Measurements from ENCODE around the gene TACC3. TPM values are rescaled to one million over a fixed set of nuclear protein-coding genes. Genes with fewer than 3 reads are reported as not detected.

TACC3 gene
- total RNA-seq, 2 experiments from 2014 or later: 213 TPM

DNA sequence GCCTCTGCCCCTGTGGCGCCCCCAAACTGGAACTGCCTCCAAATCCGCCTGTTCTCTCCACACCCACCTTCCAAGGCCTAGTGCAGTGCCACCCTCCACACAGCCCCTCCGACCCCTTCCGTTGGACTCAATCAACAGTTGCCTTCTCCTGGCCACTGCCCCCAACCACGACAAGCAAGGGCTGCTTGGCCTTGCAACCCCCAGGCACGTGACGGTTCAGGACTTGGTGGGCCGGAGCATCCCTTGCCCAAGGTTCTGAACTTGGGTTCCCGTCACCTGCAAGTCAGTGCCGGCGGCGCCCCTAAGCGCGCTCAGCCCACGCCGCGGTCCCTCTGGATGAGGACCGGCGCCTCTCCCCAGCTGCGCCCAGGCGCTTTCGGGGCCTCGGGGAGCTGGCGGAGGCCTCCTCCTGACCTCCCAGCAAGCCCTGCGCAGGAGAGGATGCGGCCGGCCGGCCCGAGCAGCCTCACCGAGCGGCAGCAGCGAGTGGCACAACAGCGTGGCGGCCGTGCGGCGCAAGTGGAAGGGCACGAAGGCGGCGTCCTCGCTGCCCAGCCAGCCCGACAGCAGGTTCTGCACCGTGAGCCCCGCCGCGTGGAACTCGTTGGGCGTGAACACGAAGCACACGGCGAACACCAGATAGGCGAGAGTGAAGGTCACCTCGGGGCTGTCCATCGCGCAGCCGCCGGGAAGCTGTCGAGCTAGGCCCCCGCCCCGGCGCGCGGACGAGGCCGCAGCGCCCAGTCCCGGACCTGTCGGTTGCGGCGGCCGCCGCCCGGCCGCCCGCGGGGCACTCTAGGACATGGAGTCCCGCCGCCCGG lies 948 bp upstream of the TACC3 start:
- Mint-ChIP-seq H3K4me1 (peaks cover 62% of the 10 kb centered on the region), H3K27me3 (no peaks in the 10 kb centered on the region), H3K36me3 (ENCODE audit: low read depth) (peaks cover 50% of the 10 kb centered on the region), H3K9me3 (no peaks in the 10 kb centered on the region), H3K4me3 (peak overlapping the region; percentile 86), H3K27ac (peak overlapping the region; percentile 92)
- POLR2A ChIA-PET: interaction anchor here (0.6 to 13.8 kb wide), 14 partner anchors 10 to 696 kb away, joined by 3 to 371 read pairs (median 5); partner anchors contain the start of genes HAUS3, LETM1, NELFA and NSD2
- DNase-seq: peak; percentile 66
- CTCF ChIA-PET: interaction anchor here (1.0 to 10.2 kb wide), 6 partner anchors 8 to 27 kb away, joined by 3 to 122 read pairs (median 4); partner anchors contain the start of gene SLBP

DNA sequence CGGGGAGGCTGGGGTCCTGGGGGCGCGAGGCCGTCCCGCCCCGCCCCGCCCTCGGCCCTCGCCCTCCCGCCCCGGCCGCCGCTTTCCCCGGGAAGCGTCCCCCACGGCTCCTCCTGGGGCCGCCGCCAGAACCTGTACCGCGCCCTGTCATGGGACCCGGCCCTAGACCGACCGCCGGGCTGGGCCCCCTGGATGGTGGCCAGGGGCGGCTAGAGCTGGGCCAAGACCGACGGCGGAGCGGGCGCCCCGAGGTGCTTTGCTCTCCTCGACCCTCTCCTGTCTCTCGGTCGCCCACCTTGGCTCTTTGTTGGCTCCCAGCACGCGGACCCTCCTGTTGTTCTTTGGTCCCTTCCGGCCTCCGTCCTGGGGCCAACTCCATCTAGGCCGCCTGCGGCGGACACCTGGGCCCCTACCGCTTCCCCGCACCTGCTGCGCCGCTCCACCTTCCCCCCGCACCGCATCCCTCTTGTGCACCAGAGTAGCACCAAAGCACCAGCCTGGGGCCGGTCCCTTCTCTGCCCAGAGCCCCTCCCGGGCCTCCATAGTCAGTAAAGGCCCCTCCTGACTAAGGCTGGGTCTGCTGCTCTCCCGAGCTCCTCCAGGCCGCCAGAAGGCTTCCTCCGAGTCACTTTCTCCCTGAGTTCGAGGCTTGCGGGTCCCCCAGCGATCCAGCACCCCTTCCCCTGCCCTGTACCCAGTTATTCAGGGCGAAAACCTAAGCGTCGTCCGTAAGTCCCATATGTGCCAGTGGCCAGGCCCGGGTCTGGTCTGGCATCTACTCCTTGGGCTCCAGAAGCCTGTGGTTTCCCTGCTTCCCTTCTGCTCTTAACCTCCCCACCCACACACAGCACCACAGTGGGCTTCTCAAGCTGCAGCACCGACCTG lies 587 bp downstream of the TACC3 start:
- no peaks in the 10 kb centered on the region for H3K9me3 Mint-ChIP-seq
- DNase-seq: no peak

DNA sequence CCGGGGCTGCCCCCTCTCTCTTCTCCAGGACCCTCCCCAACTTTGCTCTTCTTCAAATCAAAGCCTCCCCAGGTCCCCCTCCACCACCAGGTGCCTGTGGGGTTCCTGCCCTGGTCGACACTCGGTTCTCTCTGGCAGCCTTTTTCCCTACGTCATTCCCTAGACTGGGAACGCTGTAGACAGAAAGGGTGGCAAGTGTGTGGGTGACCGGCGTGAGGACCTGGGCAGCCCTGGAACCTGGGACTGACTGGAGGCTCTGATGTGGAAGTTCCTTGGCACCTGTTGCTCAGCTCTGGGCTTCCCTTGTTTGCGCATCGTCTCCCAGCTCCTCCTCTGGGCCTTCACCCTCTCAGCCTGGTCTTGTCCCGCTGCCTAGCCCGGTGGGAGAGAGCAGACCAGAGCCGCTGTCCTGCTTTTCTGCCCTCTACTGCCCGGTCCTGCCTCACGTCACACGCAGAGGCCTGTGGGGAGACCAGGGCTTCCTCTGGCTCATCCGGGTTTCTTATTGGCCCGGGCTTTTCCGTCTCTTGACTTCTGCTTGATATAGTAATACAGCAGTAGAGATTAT lies 1.3 kb downstream of the TACC3 start:
- POLR2A ChIA-PET: interaction anchor here (1.1 to 13.8 kb wide), 10 partner anchors 13 to 432 kb away, joined by 3 to 371 read pairs (median 10); partner anchors contain the start of genes LETM1, MAEA, NSD2 and SLBP
- H3K9me3 Mint-ChIP-seq: no peaks in the 10 kb centered on the region
- no peaks in the 10 kb centered on the region for H3K27me3 Mint-ChIP-seq
- CTCF ChIA-PET: interaction anchor here (1.1 to 10.2 kb wide), 7 partner anchors 8 to 30 kb away, joined by 3 to 122 read pairs (median 5); partner anchors contain the start of gene SLBP
- peaks cover 60% of the 10 kb centered on the region for H3K36me3 Mint-ChIP-seq (ENCODE audit: low read depth)
- peak; percentile 55 for DNase-seq
- H3K4me1 Mint-ChIP-seq: peaks cover 68% of the 10 kb centered on the region
- peak overlapping the region; percentile 98 for H3K4me3 Mint-ChIP-seq
- H3K27ac Mint-ChIP-seq: peak overlapping the region; percentile 99

More for the DNA sequence above, 587 bp downstream of the TACC3 start:
- H3K4me3 Mint-ChIP-seq: peak overlapping the region; percentile 98
- H3K36me3 Mint-ChIP-seq (ENCODE audit: low read depth): peaks cover 52% of the 10 kb centered on the region
- H3K4me1 Mint-ChIP-seq: peaks cover 61% of the 10 kb centered on the region
- peak overlapping the region; percentile 99 for H3K27ac Mint-ChIP-seq
- CTCF ChIA-PET: interaction anchor here (1.0 to 10.2 kb wide), 7 partner anchors 8 to 29 kb away, joined by 3 to 122 read pairs (median 5); partner anchors contain the start of gene SLBP
- no peaks in the 10 kb centered on the region for H3K27me3 Mint-ChIP-seq
- POLR2A ChIA-PET: interaction anchor here (0.8 to 13.8 kb wide), 13 partner anchors 13 to 694 kb away, joined by 3 to 371 read pairs (median 6); partner anchors contain the start of genes HAUS3, LETM1, MAEA and NELFA

DNA sequence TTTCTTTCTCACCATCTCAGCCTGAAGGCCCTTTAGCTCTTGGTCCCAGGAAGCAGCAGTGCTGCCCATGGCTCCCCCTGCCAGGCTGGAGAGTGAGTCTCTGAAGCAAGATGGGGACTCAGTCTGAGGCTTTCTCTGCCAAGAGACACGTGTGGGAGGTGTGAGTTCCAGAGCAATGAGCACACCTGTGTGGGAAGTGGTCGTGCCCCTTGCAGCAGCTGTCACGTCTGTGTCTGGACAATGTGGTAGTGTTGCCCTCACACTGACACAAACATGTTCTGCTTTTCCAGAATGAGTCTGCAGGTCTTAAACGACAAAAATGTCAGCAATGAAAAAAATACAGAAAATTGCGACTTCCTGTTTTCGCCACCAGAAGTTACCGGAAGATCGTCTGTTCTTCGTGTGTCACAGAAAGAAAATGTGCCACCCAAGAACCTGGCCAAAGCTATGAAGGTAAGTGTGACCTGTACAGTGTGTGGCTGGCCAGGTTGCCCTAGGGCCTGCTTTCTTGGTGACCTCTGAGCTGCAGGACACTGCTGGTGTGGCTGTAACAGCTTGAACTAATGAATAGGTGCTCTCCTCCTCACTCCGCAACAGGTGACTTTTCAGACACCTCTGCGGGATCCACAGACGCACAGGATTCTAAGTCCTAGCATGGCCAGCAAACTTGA lies 1.9 kb downstream of the TACC3 start:
- DNase-seq: peak; percentile 48
- Mint-ChIP-seq H3K9me3 (no peaks in the 10 kb centered on the region), H3K27ac (peak overlapping the region; percentile 99), H3K4me1 (peaks cover 69% of the 10 kb centered on the region), H3K36me3 (ENCODE audit: low read depth) (peaks cover 66% of the 10 kb centered on the region), H3K4me3 (peak overlapping the region; percentile 98), H3K27me3 (no peaks in the 10 kb centered on the region)
- POLR2A ChIA-PET: interaction anchor here (1.1 to 13.8 kb wide), 10 partner anchors 14 to 433 kb away, joined by 3 to 371 read pairs (median 4); partner anchors contain the start of genes MAEA, NSD2 and SLBP
- CTCF ChIA-PET: interaction anchor here (1.1 to 10.2 kb wide), 4 partner anchors 9 to 30 kb away, joined by 3 to 122 read pairs (median 5); partner anchors contain the start of gene SLBP

DNA sequence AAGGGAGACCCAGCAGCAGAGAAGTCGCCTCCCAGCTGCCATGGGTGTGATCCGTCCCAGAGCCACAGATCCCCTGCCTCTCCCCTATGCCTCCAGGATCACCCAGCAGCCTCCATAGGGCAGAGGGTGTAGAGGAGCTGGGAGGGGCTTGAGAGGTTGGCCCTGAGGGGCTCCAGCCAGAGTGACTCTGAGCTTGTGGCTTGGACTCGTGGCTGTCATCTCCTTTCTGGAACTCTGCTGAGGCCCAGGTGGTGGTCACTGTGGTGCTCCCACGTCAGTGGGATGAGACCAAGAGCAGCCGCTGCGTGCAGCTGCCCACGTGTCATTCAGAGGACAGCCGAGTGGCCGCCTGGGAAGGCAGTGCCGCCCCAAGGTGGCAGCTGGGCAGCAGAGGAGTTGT lies 4.2 kb downstream of the TACC3 start:
- no peak for DNase-seq
- Mint-ChIP-seq H3K4me3 (no peak overlapping the region), H3K9me3 (no peaks in the 10 kb centered on the region), H3K27me3 (no peaks in the 10 kb centered on the region), H3K4me1 (peaks cover 70% of the 10 kb centered on the region), H3K36me3 (ENCODE audit: low read depth) (peaks cover 82% of the 10 kb centered on the region), H3K27ac (peak overlapping the region; percentile 44)
- ChIA-PET CTCF (interaction anchor here (0.9 to 10.2 kb wide), 5 partner anchors 16 to 588 kb away, joined by 3 to 122 read pairs (median 3); no protein-coding TSS in a partner anchor), POLR2A (interaction anchor here (1.2 to 13.8 kb wide), 3 partner anchors 16 to 45 kb away, joined by 3 to 371 read pairs (median 10); partner anchors contain the start of gene SLBP)

DNA sequence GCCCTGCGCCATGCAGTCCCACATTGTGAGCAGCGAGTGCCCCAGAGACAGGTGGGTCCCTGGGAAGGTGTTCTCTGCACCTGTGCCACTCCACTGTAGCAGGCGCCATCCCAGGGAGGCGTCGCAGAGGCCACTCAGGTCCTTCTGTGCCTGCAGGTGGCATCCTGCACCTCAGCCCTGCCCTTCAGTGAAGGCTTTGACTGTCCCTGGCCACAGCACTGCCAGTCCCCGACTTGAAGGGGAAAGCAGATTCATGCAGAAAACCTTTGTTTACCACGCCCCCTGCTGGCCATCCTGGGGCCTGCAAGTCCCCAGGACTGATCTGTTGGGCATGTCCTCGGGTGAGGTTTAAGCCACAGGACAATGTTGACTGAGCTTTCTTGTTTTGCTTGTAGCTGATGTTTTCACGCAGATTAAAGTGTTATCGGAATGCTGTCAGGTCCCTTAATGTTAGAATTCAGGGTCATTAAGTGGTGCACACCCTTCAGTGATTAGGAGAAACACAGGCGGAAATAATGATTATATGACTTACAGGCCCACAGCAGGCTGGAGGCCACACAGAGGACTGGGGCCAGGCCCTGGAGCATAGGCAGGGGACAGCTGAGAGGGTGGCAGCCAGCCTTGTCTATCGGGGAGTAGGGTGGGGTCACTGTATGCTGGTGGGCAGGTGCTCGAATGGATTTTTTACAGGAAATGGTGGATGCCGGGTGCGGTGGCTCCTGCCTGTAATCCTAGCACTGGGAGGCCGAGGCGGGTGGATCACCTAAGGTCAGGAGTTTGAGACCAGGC lies 5.0 kb downstream of the TACC3 start:
- ChIA-PET CTCF (interaction anchor here (0.7 to 10.2 kb wide), 10 partner anchors 12 to 589 kb away, joined by 3 to 122 read pairs (median 6); partner anchors contain the start of gene SLBP), POLR2A (interaction anchor here (1.1 to 13.8 kb wide), 4 partner anchors 17 to 46 kb away, joined by 3 to 371 read pairs (median 6); partner anchors contain the start of gene SLBP)
- peak; percentile 90 for DNase-seq
- Mint-ChIP-seq H3K4me3 (no peak overlapping the region), H3K27ac (peak overlapping the region; percentile 59), H3K4me1 (peaks cover 77% of the 10 kb centered on the region), H3K27me3 (no peaks in the 10 kb centered on the region), H3K36me3 (ENCODE audit: low read depth) (peaks cover 90% of the 10 kb centered on the region), H3K9me3 (no peaks in the 10 kb centered on the region)

DNA sequence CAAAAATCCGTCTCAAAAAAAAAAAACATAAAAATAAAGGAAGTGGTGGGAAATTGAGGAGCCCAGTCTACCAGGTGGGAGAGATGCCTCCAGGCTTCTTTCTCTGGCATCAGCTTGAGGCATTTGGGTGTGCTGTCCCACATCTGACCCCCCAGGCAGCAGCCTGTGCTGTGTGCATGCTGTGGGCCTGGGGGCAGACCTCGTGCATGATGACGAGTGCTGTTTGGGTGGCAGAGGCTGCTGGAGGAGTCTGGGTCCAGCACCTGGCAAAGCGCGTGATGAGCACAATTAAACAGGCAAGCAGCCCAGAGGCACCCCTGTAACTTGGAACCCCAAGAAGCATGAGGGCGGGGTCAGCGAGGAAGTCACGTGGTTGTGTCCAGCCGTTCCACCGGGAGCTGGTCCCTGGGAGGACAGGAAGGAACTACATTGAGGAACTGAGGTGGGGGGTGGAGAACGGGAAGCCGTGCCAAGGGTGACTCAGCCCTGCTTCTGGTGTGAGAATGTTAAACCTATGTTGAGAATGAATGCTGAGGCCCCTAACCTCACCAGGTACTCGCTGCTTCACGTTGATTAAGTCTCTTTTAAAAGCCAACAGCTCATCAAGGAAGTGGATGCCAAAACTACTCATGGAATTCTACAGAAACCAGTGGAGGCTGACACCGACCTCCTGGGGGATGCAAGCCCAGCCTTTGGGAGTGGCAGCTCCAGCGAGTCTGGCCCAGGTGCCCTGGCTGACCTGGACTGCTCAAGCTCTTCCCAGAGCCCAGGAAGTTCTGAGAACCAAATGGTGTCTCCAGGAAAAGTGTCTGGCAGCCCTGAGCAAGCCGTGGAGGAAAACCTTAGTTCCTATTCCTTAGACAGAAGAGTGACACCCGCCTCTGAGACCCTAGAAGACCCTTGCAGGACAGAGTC lies 6.1 kb downstream of the TACC3 start:
- H3K27ac Mint-ChIP-seq: no peak overlapping the region
- H3K4me3 Mint-ChIP-seq: no peak overlapping the region
- H3K36me3 Mint-ChIP-seq (ENCODE audit: low read depth): peaks cover 91% of the 10 kb centered on the region
- CTCF ChIA-PET: interaction anchor here (0.9 to 10.2 kb wide), 4 partner anchors 18 to 45 kb away, joined by 3 to 122 read pairs (median 12); no protein-coding TSS in a partner anchor
- no peaks in the 10 kb centered on the region for H3K27me3 Mint-ChIP-seq
- POLR2A ChIA-PET: interaction anchor here (1.1 to 13.8 kb wide), 3 partner anchors 18 to 44 kb away, joined by 3 to 371 read pairs (median 10); partner anchors contain the start of gene SLBP
- H3K4me1 Mint-ChIP-seq: peaks cover 81% of the 10 kb centered on the region
- no peak for DNase-seq
- no peaks in the 10 kb centered on the region for H3K9me3 Mint-ChIP-seq

DNA sequence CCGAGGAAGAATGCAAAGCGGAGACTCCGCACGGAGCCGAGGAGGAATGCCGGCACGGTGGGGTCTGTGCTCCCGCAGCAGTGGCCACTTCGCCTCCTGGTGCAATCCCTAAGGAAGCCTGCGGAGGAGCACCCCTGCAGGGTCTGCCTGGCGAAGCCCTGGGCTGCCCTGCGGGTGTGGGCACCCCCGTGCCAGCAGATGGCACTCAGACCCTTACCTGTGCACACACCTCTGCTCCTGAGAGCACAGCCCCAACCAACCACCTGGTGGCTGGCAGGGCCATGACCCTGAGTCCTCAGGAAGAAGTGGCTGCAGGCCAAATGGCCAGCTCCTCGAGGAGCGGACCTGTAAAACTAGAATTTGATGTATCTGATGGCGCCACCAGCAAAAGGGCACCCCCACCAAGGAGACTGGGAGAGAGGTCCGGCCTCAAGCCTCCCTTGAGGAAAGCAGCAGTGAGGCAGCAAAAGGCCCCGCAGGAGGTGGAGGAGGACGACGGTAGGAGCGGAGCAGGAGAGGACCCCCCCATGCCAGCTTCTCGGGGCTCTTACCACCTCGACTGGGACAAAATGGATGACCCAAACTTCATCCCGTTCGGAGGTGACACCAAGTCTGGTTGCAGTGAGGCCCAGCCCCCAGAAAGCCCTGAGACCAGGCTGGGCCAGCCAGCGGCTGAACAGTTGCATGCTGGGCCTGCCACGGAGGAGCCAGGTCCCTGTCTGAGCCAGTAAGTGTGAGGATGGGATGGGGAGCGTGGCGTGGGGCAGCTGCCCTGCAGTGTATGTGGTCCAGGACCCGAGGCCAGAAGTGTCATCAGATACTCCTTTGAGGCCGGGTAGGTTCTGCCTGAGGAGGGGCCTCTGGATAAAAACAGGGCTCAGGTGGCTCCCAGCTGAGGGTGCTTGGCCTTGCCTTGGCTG lies 7.0 kb downstream of the TACC3 start:
- H3K4me1 Mint-ChIP-seq: peaks cover 73% of the 10 kb centered on the region
- H3K4me3 Mint-ChIP-seq: no peak overlapping the region
- CTCF ChIA-PET: interaction anchor here (2.3 to 10.2 kb wide), 4 partner anchors 19 to 35 kb away, joined by 7 to 122 read pairs (median 35); no protein-coding TSS in a partner anchor
- POLR2A ChIA-PET: interaction anchor here (2.0 to 13.8 kb wide), 2 partner anchors 19 to 37 kb away, joined by 7 to 371 read pairs; partner anchors contain the start of gene SLBP
- no peaks in the 10 kb centered on the region for H3K27me3 Mint-ChIP-seq
- no peak for DNase-seq
- peaks cover 91% of the 10 kb centered on the region for H3K36me3 Mint-ChIP-seq (ENCODE audit: low read depth)
- H3K27ac Mint-ChIP-seq: no peak overlapping the region
- no peaks in the 10 kb centered on the region for H3K9me3 Mint-ChIP-seq

DNA sequence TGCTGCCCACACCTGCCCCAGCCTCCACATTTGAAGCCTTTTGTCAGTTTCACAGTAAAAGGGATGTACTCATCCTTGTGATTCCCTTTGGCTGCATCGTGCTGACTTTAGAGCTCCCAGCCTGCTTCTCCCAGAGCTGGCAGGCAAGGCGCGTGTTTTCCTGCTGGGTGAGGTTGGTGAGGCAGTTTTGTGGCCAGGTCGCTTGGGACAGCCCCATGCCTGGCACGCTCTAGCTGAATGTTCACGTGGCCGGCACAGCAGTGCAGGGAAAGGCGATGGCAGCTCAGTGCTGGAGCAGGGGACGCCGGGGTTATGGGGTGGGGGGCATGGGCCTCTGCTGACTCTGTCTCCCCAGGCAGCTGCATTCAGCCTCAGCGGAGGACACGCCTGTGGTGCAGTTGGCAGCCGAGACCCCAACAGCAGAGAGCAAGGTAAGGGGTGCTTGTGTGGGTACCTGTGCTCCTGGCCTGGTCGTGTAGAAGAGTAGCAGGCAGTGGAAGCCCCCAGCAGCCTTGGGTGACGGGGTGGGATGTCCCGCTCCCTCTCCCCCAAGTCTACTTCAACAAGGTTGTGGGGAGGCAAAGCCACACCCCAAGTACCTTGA lies 9.3 kb downstream of the TACC3 start:
- ChIA-PET CTCF (interaction anchor here (0.6 to 3.4 kb wide), 6 partner anchors 10 to 281 kb away, joined by 3 to 52 read pairs (median 5); partner anchors contain the start of genes TACC3 and TMEM129), POLR2A (interaction anchor here (1.0 to 13.8 kb wide), 8 partner anchors 10 to 39 kb away, joined by 3 to 371 read pairs (median 8); partner anchors contain the start of genes SLBP, TACC3 and TMEM129)
- Mint-ChIP-seq H3K4me1 (peaks cover 53% of the 10 kb centered on the region), H3K4me3 (no peak overlapping the region), H3K27ac (peak overlapping the region; percentile 42), H3K36me3 (ENCODE audit: low read depth) (peaks cover 92% of the 10 kb centered on the region), H3K27me3 (no peaks in the 10 kb centered on the region), H3K9me3 (no peaks in the 10 kb centered on the region)
- no peak for DNase-seq

All from activated CD4-positive, alpha-beta memory T cell treated with anti-CD3 and anti-CD28 coated beads, Interleukin-2, amount 10 ng/mL, durations not matched to agents 7 days and 5 days (primary cell).